T-helper 17 cell (primary cell): Measurements from ENCODE around the gene MCF2L. TPM values are rescaled to one million over a fixed set of nuclear protein-coding genes. Genes with fewer than 3 reads are reported as not detected.

ENCODE experiments used
- ATAC-seq: fragments of 150-1000 bp; cut with Tn5 transposase; 2 replicates; pipeline ENCODE4 v1.10.0; 2021; ENCODE audit warnings: mild to moderate bottlenecking, moderate library complexity
- DNase-seq, 3 donors: peaks; one replicate each; pipeline versions ENCODE4 v3.0.0 to v3.0.0-alpha.2; 2020 to 2021
- H3K9me3 ChIP-seq: one replicate; pipeline ENCODE4 v1.7.0; 2013; ENCODE audit warnings: low read length, mild to moderate bottlenecking; ENCODE audit not compliant: control insufficient read depth, poor library complexity, severe bottlenecking
- H3K27ac Mint-ChIP-seq: one replicate; pipeline ENCODE4 v1.8.0; 2022; ENCODE audit warnings: mild to moderate bottlenecking, moderate library complexity, mixed read lengths
- H3K27me3 Mint-ChIP-seq: one replicate; pipeline ENCODE4 v1.8.0; 2022; ENCODE audit warnings: mixed read lengths
- H3K36me3 Mint-ChIP-seq: one replicate; pipeline ENCODE4 v1.8.0; 2022; ENCODE audit warnings: low read depth, mixed read lengths
- H3K4me1 Mint-ChIP-seq: one replicate; pipeline ENCODE4 v1.8.0; 2022; ENCODE audit warnings: mild to moderate bottlenecking, mixed read lengths
- H3K4me3 Mint-ChIP-seq: one replicate; pipeline ENCODE4 v1.8.0; 2022; ENCODE audit warnings: mild to moderate bottlenecking, moderate library complexity, mixed read lengths
- total RNA-seq, 4 donors: library from RNA in 2 of 4; stranded (reverse) in 2 of 4; gene quantifications; one replicate each; pipeline ENCODE4 v1.2.3 and lab custom pipeline; 2022 to 2026

MCF2L gene
- total RNA-seq, 2 donors from 2014 or later: 9.7 to 13.2 TPM

GRCh38 chr13:113018676-113019465, 49.9 kb downstream of the MCF2L start:
- ATAC-seq (no peak), DNase-seq (no peak)
- H3K4me3 Mint-ChIP-seq: no peak overlapping the region
- no peaks in the 10 kb centered on the region for H3K27me3 Mint-ChIP-seq
- H3K4me1 Mint-ChIP-seq: peaks cover 3% of the 10 kb centered on the region
- no peaks in the 10 kb centered on the region for H3K9me3 ChIP-seq
- H3K27ac Mint-ChIP-seq: no peak overlapping the region
- H3K36me3 Mint-ChIP-seq: no peaks in the 10 kb centered on the region

- H3K36me3 Mint-ChIP-seq: no peaks in the 10 kb centered on the region
- H3K27me3 Mint-ChIP-seq: no peaks in the 10 kb centered on the region
- ATAC-seq: no peak
- H3K4me1 Mint-ChIP-seq: peaks cover 3% of the 10 kb centered on the region
- H3K9me3 ChIP-seq: no peaks in the 10 kb centered on the region
- no peak for DNase-seq
- H3K27ac Mint-ChIP-seq: no peak overlapping the region
- H3K4me3 Mint-ChIP-seq: no peak overlapping the region
Observed at GRCh38 chr13:113020323-113021080, 51.5 kb downstream of the MCF2L start.

GRCh38 chr13:113021391-113021790, 52.4 kb downstream of the MCF2L start:
- ATAC-seq (no peak), DNase-seq (no peak)
- Mint-ChIP-seq H3K36me3 (no peaks in the 10 kb centered on the region), H3K27ac (no peak overlapping the region), H3K4me3 (no peak overlapping the region), H3K4me1 (peaks cover 3% of the 10 kb centered on the region), H3K27me3 (no peaks in the 10 kb centered on the region)
- no peaks in the 10 kb centered on the region for H3K9me3 ChIP-seq

GRCh38 chr13:113021811-113022210, 52.8 kb downstream of the MCF2L start:
- ATAC-seq: no peak
- no peaks in the 10 kb centered on the region for H3K27me3 Mint-ChIP-seq

GRCh38 chr13:113022391-113022744, 53.4 kb downstream of the MCF2L start:
- H3K9me3 ChIP-seq: no peaks in the 10 kb centered on the region
- ATAC-seq (no peak), DNase-seq (no peak)
- H3K27ac Mint-ChIP-seq: no peak overlapping the region
- no peaks in the 10 kb centered on the region for H3K36me3 Mint-ChIP-seq
- peaks cover 3% of the 10 kb centered on the region for H3K4me1 Mint-ChIP-seq
- H3K27me3 Mint-ChIP-seq: no peaks in the 10 kb centered on the region
- H3K4me3 Mint-ChIP-seq: no peak overlapping the region

More at GRCh38 chr13:113021811-113022210, 52.8 kb downstream of the MCF2L start:
- peaks cover 3% of the 10 kb centered on the region for H3K4me1 Mint-ChIP-seq
- no peak for DNase-seq
- H3K27ac Mint-ChIP-seq: no peak overlapping the region
- no peaks in the 10 kb centered on the region for H3K36me3 Mint-ChIP-seq
- no peak overlapping the region for H3K4me3 Mint-ChIP-seq
- no peaks in the 10 kb centered on the region for H3K9me3 ChIP-seq

GRCh38 chr13:113022745-113023574, 53.9 kb downstream of the MCF2L start:
- no peaks in the 10 kb centered on the region for H3K36me3 Mint-ChIP-seq
- DNase-seq (no peak), ATAC-seq (no peak)
- H3K4me3 Mint-ChIP-seq: no peak overlapping the region
- H3K27ac Mint-ChIP-seq: no peak overlapping the region
- peaks cover 3% of the 10 kb centered on the region for H3K4me1 Mint-ChIP-seq
- H3K9me3 ChIP-seq: no peaks in the 10 kb centered on the region
- no peaks in the 10 kb centered on the region for H3K27me3 Mint-ChIP-seq

GRCh38 chr13:113023694-113024430, 54.8 kb downstream of the MCF2L start:
- no peaks in the 10 kb centered on the region for H3K27me3 Mint-ChIP-seq
- DNase-seq: no peak
- no peak for ATAC-seq
- no peaks in the 10 kb centered on the region for H3K36me3 Mint-ChIP-seq
- peaks cover 3% of the 10 kb centered on the region for H3K4me1 Mint-ChIP-seq
- no peak overlapping the region for H3K4me3 Mint-ChIP-seq
- no peak overlapping the region for H3K27ac Mint-ChIP-seq
- H3K9me3 ChIP-seq: no peaks in the 10 kb centered on the region

- DNase-seq: no peak
- H3K27ac Mint-ChIP-seq: no peak overlapping the region
- ATAC-seq: no peak
- H3K27me3 Mint-ChIP-seq: no peaks in the 10 kb centered on the region
- no peaks in the 10 kb centered on the region for H3K9me3 ChIP-seq
- peaks cover 3% of the 10 kb centered on the region for H3K4me1 Mint-ChIP-seq
- no peaks in the 10 kb centered on the region for H3K36me3 Mint-ChIP-seq
- H3K4me3 Mint-ChIP-seq: no peak overlapping the region
Observed at GRCh38 chr13:113024466-113024865, 55.5 kb downstream of the MCF2L start.

- H3K9me3 ChIP-seq: no peaks in the 10 kb centered on the region
- H3K4me3 Mint-ChIP-seq: no peak overlapping the region
- H3K27ac Mint-ChIP-seq: no peak overlapping the region
- ATAC-seq (no peak), DNase-seq (no peak)
- H3K4me1 Mint-ChIP-seq: peaks cover 3% of the 10 kb centered on the region
- H3K27me3 Mint-ChIP-seq: no peaks in the 10 kb centered on the region
- no peaks in the 10 kb centered on the region for H3K36me3 Mint-ChIP-seq
Observed at GRCh38 chr13:113026391-113026910, 57.4 kb downstream of the MCF2L start.

- DNase-seq (no peak), ATAC-seq (no peak)
- H3K9me3 ChIP-seq: no peaks in the 10 kb centered on the region
- no peak overlapping the region for H3K4me3 Mint-ChIP-seq
- H3K36me3 Mint-ChIP-seq: no peaks in the 10 kb centered on the region
- H3K27me3 Mint-ChIP-seq: no peaks in the 10 kb centered on the region
- peak overlapping the region; percentile 45 for H3K27ac Mint-ChIP-seq
- H3K4me1 Mint-ChIP-seq: peaks cover 3% of the 10 kb centered on the region
Observed at GRCh38 chr13:113027095-113027494, 58.1 kb downstream of the MCF2L start.

- DNase-seq (no peak), ATAC-seq (no peak)
- Mint-ChIP-seq H3K27ac (peak overlapping the region; percentile 45), H3K4me1 (peaks cover 3% of the 10 kb centered on the region), H3K4me3 (no peak overlapping the region), H3K27me3 (no peaks in the 10 kb centered on the region), H3K36me3 (no peaks in the 10 kb centered on the region)
- no peaks in the 10 kb centered on the region for H3K9me3 ChIP-seq
Observed at GRCh38 chr13:113027566-113027965, 58.6 kb downstream of the MCF2L start.

- no peaks in the 10 kb centered on the region for H3K27me3 Mint-ChIP-seq
- no peaks in the 10 kb centered on the region for H3K36me3 Mint-ChIP-seq
- no peak overlapping the region for H3K4me3 Mint-ChIP-seq
- peak overlapping the region; percentile 24 for H3K27ac Mint-ChIP-seq
- no peaks in the 10 kb centered on the region for H3K4me1 Mint-ChIP-seq
- DNase-seq (no peak), ATAC-seq (no peak)
- no peaks in the 10 kb centered on the region for H3K9me3 ChIP-seq
Observed at GRCh38 chr13:113028336-113029060, 59.5 kb downstream of the MCF2L start.
